MM.1S (cell line): ENCODE results near the gene FRMD3.
A peak's percentile ranks its signal among the peaks of the same experiment; 100 is the strongest.

Experiments used
- DNase-seq: peaks from one replicate; pipeline ENCODE4 v3.0.0-alpha.2; 2015
- H2AFZ ChIP-seq: fragments of 300-600 bp; sonication (generic); 2 replicates; pipeline ENCODE4 v1.6.0; 2016; ENCODE audit warnings: antibody characterized with exemption, low read length
- H3F3A ChIP-seq: fragments of 300-600 bp; sonication (generic); 2 replicates; pipeline ENCODE4 v1.6.1; 2016; ENCODE audit warnings: mild to moderate bottlenecking, antibody characterized with exemption, low read length, moderate library complexity, mixed read lengths; ENCODE audit not compliant: insufficient read depth
- H3K27ac ChIP-seq: fragments of 300-600 bp; sonication (generic); 2 replicates; pipeline ENCODE4 v1.5.1; 2016; ENCODE audit warnings: mild to moderate bottlenecking, low read length
- H3K27me3 ChIP-seq: fragments of 300-600 bp; sonication (generic); replicated peaks from 2 replicates; pipeline ENCODE4 v1.6.0; 2016; ENCODE audit warnings: low read length; ENCODE audit not compliant: insufficient read depth
- H3K36me3 ChIP-seq: fragments of 300-600 bp; sonication (generic); replicated peaks from 2 replicates; pipeline ENCODE4 v1.6.1; 2016; ENCODE audit warnings: mild to moderate bottlenecking, low read length, mixed read lengths; ENCODE audit not compliant: insufficient read depth
- H3K4me1 ChIP-seq: fragments of 300-600 bp; sonication (generic); 2 replicates; pipeline ENCODE4 v1.6.1; 2016; ENCODE audit warnings: low read length, mixed read lengths
- H3K4me2 ChIP-seq: fragments of 300-600 bp; sonication (generic); 2 replicates; pipeline ENCODE4 v1.6.0; 2016; ENCODE audit warnings: low read depth, low read length
- H3K4me3 ChIP-seq: fragments of 300-600 bp; sonication (generic); 2 replicates; pipeline ENCODE4 v1.5.1; 2016; ENCODE audit warnings: low read length, mixed read lengths
- H3K79me2 ChIP-seq: fragments of 300-600 bp; sonication (generic); 2 replicates; pipeline ENCODE4 v1.6.1; 2016; ENCODE audit warnings: mixed run types, low read length, mixed read lengths
- H3K9ac ChIP-seq: fragments of 300-600 bp; sonication (generic); 2 replicates; pipeline ENCODE4 v1.6.1; 2016; ENCODE audit warnings: low read length, mixed read lengths
- H3K9me2 ChIP-seq: fragments of 300-600 bp; sonication (generic); replicated peaks from 2 replicates; pipeline ENCODE4 v1.6.1; 2016; ENCODE audit warnings: mild to moderate bottlenecking, low read length, mixed read lengths; ENCODE audit not compliant: insufficient read depth
- H3K9me3 ChIP-seq: fragments of 300-600 bp; sonication (generic); replicated peaks from 2 replicates; pipeline ENCODE4 v1.6.1; 2016; ENCODE audit warnings: mild to moderate bottlenecking, low read length, mixed read lengths; ENCODE audit not compliant: insufficient read depth
- H4K20me1 ChIP-seq: fragments of 300-600 bp; sonication (generic); 2 replicates; pipeline ENCODE4 v1.6.1; 2016; ENCODE audit warnings: mild to moderate bottlenecking, low read length, moderate library complexity, mixed read lengths; ENCODE audit not compliant: insufficient read depth
- CTCF ChIP-seq: fragments of 300-600 bp; sonication (generic); IDR thresholded peaks from 2 replicates; pipeline ENCODE4 v1.5.1; 2016; ENCODE audit warnings: antibody characterized with exemption, low read length, mixed read lengths
- EZH2 ChIP-seq: fragments of 300-600 bp; sonication (generic); optimal IDR thresholded peaks from 2 replicates; pipeline ENCODE3; 2017; ENCODE audit warnings: low read depth, mild to moderate bottlenecking, antibody characterized with exemption, low read length, mixed read lengths
- EZH2phosphoT487 ChIP-seq: fragments of 300-600 bp; sonication (generic); IDR thresholded peaks from 2 replicates; pipeline ENCODE4 v1.6.1; 2018; ENCODE audit warnings: antibody characterized with exemption, low read length

FRMD3 gene

GRCh38 chr9:83554278-83554677 is 16.1 kb upstream of the FRMD3 start:
- no peaks in the 10 kb centered on the region for H3K36me3 ChIP-seq

GRCh38 chr9:83544002-83544698 is 5.9 kb upstream of the FRMD3 start:
- Histone ChIP-seq H3K4me3 (no peak overlapping the region), H3K79me2 (no peaks in the 10 kb centered on the region), H3K9me3 (no peaks in the 10 kb centered on the region), H3K4me1 (no peaks in the 10 kb centered on the region), H3K27me3 (no peaks in the 10 kb centered on the region), H3F3A (no peaks in the 10 kb centered on the region), H3K9ac (no peak overlapping the region), H3K9me2 (no peaks in the 10 kb centered on the region), H4K20me1 (no peaks in the 10 kb centered on the region), H2AFZ (peak overlapping the region; percentile 47), H3K27ac (no peak overlapping the region), H3K4me2 (no peak overlapping the region), H3K36me3 (no peaks in the 10 kb centered on the region)
- TF ChIP-seq CTCF, result peak; percentile 82
- TF ChIP-seq EZH2, result no peak
- TF ChIP-seq EZH2phosphoT487, result no peak
- DNase-seq, result peak; percentile 80

More at GRCh38 chr9:83554278-83554677, 16.1 kb upstream of the FRMD3 start:
- TF ChIP-seq CTCF, result no peak
- no peak for TF ChIP-seq EZH2
- no peaks in the 10 kb centered on the region for H3F3A ChIP-seq
- no peak overlapping the region for H3K9ac ChIP-seq
- no peaks in the 10 kb centered on the region for H3K9me2 ChIP-seq
- no peaks in the 10 kb centered on the region for H3K9me3 ChIP-seq
- no peak overlapping the region for H3K4me3 ChIP-seq
- H3K79me2 ChIP-seq, result no peaks in the 10 kb centered on the region
- H3K4me1 ChIP-seq, result no peaks in the 10 kb centered on the region
- H3K27me3 ChIP-seq, result no peaks in the 10 kb centered on the region
- H3K4me2 ChIP-seq, result no peak overlapping the region
- H4K20me1 ChIP-seq, result no peaks in the 10 kb centered on the region
- H3K27ac ChIP-seq, result no peak overlapping the region
- DNase-seq, result no peak
- no peak overlapping the region for H2AFZ ChIP-seq

DNA sequence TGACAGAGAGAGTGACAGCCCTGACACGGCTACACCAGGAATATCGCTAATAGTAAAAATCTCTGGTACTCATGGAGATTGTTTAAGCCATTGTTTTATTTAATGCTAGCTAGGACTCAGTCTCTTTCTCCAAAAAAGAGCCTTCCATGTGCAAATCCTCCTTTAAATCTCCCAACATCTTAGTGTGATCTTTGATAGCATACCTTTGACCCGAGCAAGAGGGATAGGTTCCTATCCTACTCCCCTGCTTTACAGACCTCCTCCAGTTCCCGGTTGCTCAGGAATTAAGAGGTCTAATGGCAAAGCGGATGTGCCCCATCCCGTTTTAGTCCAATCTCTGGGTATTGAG is 663 bp upstream of the FRMD3 start:
- Histone ChIP-seq H3K4me2 (peak overlapping the region; percentile 91; the same call in 1 of the 2 replicates), H3K4me3 (peak overlapping the region; percentile 70), H3K9me2 (no peaks in the 10 kb centered on the region), H3K27ac (no peak overlapping the region), H3K27me3 (no peaks in the 10 kb centered on the region), H3K9me3 (no peaks in the 10 kb centered on the region), H2AFZ (peak overlapping the region; percentile 70; the same call in 1 of the 2 replicates), H3K36me3 (no peaks in the 10 kb centered on the region), H4K20me1 (no peaks in the 10 kb centered on the region), H3K79me2 (no peaks in the 10 kb centered on the region), H3F3A (no peaks in the 10 kb centered on the region), H3K4me1 (peaks cover 3% of the 10 kb centered on the region; the same call in 1 of the 2 replicates), H3K9ac (no peak overlapping the region)
- no peak for TF ChIP-seq EZH2phosphoT487
- no peak for TF ChIP-seq CTCF
- TF ChIP-seq EZH2, result no peak
- DNase-seq, result no peak
